RWPE2 (cell line): ENCODE results near the gene SEC14L5.

Source experiments
- ATAC-seq: fragments of 200-7000 bp; cut with Tn5 transposase; 3 replicates; pipeline ENCODE4 v1.9.1; 2021; ENCODE audit warnings: low read depth
- DNase-seq: peaks from one replicate; pipeline ENCODE4 v3.0.0-alpha.2; 2020; ENCODE audit warnings: low spot score
- H3K27ac ChIP-seq: fragments of 450-650 bp; 2 replicates; pipeline ENCODE4 v1.5.1; 2017; ENCODE audit warnings: mild to moderate bottlenecking; ENCODE audit not compliant: poor library complexity, severe bottlenecking
- H3K27me3 ChIP-seq: fragments of 250-450 bp; sonication (Bioruptor Pico); 2 replicates; pipeline ENCODE4 v1.5.1; 2021; ENCODE audit warnings: mild to moderate bottlenecking, moderate library complexity; ENCODE audit not compliant: insufficient read depth, poor library complexity, severe bottlenecking
- H3K36me3 ChIP-seq: fragments of 250-450 bp; sonication (Bioruptor Pico); 2 replicates; pipeline ENCODE4 v1.5.1; 2020; ENCODE audit warnings: low read depth, mild to moderate bottlenecking, moderate library complexity
- H3K4me1 ChIP-seq: fragments of 250-450 bp; sonication (Bioruptor Pico); 2 replicates; pipeline ENCODE4 v1.5.1; 2021; ENCODE audit warnings: mild to moderate bottlenecking, moderate library complexity; ENCODE audit not compliant: insufficient read depth, poor library complexity, severe bottlenecking
- H3K4me3 ChIP-seq: fragments of 250-450 bp; sonication (Bioruptor Pico); 2 replicates; pipeline ENCODE4 v1.5.1; 2021; ENCODE audit warnings: mild to moderate bottlenecking, moderate library complexity; ENCODE audit not compliant: severe bottlenecking
- H3K9me3 ChIP-seq: fragments of 250-450 bp; sonication (Bioruptor Pico); 2 replicates; pipeline ENCODE4 v1.5.1; 2021; ENCODE audit warnings: mild to moderate bottlenecking, moderate library complexity; ENCODE audit not compliant: severe bottlenecking
- CTCF ChIP-seq: fragments of 450-650 bp; IDR thresholded peaks from one replicate; pipeline ENCODE4 v1.5.1; 2017; ENCODE audit warnings: mild to moderate bottlenecking, moderate library complexity; ENCODE audit not compliant: poor library complexity, severe bottlenecking

SEC14L5 gene

DNA sequence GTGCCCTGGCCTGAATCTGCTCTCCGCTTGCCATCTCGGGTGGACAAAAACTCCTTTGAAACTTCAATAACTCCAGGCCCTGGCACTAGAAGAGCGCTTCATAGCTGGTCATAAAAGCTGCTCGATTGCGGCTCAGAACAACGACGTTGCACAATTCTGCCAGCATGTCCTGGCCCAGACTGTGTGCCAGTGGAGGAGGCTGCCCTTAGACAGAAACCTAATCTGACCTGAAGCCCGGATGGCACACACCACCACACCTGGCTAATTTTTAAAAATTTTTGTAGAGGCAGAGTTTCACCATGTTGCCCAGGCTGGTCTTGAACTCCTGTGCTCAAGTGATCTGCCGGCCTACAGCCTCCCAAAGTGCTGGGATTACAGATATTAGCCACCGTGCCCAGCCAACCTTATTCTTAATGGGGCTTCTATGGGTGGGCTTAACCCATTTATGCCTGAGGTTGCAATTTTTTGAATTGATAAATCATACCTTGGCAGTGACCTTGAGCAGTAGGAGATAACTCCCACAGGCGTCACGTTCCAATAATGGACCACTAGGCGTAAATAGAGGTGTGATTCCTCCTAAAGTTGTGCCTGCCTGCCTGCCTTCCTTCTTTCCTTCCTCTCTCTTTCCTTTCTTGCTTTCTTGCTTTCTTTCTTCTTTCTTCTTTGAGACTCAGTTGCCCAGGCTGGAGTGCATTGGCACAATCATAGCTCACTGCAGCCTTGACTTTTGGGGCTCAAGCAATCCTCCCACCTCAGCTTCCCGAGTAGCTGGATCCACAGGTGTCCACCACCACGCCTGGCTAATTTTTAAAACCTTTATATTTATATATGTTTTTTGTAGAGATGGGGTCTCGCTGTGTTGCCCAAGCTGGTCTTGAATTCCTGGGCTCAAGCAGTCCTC lies 20.1 kb upstream of the SEC14L5 start:
- H3K27ac ChIP-seq = peak overlapping the region; percentile 79
- H3K4me3 ChIP-seq = no peak overlapping the region
- DNase-seq (no peak), ATAC-seq (peak; percentile 17; the same call in 2 of the 3 replicates)
- H3K4me1 ChIP-seq = peaks cover 20% of the 10 kb centered on the region
- H3K27me3 ChIP-seq = no peaks in the 10 kb centered on the region
- H3K36me3 ChIP-seq = peaks cover 24% of the 10 kb centered on the region
- H3K9me3 ChIP-seq = no peaks in the 10 kb centered on the region
- TF ChIP-seq CTCF = no peak

DNA sequence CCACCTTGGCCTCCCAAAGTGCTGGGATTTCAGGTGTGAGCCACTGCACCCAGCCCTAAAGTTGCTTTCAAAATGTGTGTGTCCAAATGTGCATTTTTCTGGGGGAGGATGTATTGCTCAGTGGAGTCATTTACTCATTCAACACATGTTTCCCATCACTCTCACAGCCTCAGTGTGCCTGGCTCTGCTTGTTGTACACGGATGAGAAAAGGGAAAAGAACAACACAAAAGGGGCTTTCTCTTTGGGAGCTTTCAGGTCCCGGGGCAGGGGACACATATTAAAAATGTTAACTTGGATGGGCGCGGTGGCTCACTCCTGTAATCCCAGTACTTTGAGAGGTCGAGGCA lies 19.5 kb upstream of the SEC14L5 start:
- H3K27ac ChIP-seq = peak overlapping the region; percentile 79
- no peaks in the 10 kb centered on the region for H3K27me3 ChIP-seq
- H3K9me3 ChIP-seq = no peaks in the 10 kb centered on the region
- H3K4me1 ChIP-seq = peaks cover 25% of the 10 kb centered on the region
- DNase-seq (no peak), ATAC-seq (no peak)
- no peak for TF ChIP-seq CTCF
- H3K36me3 ChIP-seq = peaks cover 18% of the 10 kb centered on the region
- H3K4me3 ChIP-seq = no peak overlapping the region

- H3K27ac ChIP-seq = peak overlapping the region; percentile 28
- peaks cover under 1% of the 10 kb centered on the region; the same call in 1 of the 2 replicates for H3K36me3 ChIP-seq
- H3K27me3 ChIP-seq = no peaks in the 10 kb centered on the region
- H3K9me3 ChIP-seq = no peaks in the 10 kb centered on the region
- no peak for TF ChIP-seq CTCF
- no peak overlapping the region for H3K4me3 ChIP-seq
- H3K4me1 ChIP-seq = peaks cover 40% of the 10 kb centered on the region
- no peak for ATAC-seq
- DNase-seq = no peak
These were observed 17.4 kb upstream of the SEC14L5 start for GRCh38 chr16:4940719-4941118.

GRCh38 chr16:4942481-4942880 lies 15.6 kb upstream of the SEC14L5 start:
- Histone ChIP-seq H3K27me3 (no peaks in the 10 kb centered on the region), H3K4me1 (peaks cover 45% of the 10 kb centered on the region), H3K9me3 (no peaks in the 10 kb centered on the region), H3K27ac (peak overlapping the region; percentile 95), H3K36me3 (no peaks in the 10 kb centered on the region), H3K4me3 (no peak overlapping the region)
- ATAC-seq = no peak
- DNase-seq = no peak
- TF ChIP-seq CTCF = no peak
